HG03064 (cell line): ENCODE data around the gene TNNT1.

Experiments used
- ATAC-seq: cut with Tn5 transposase; IDR thresholded peaks from one replicate; pipeline ENCODE4 v1.9.1; 2021; ENCODE audit warnings: low read depth; ENCODE audit not compliant: unreplicated experiment

The TNNT1 gene

DNA sequence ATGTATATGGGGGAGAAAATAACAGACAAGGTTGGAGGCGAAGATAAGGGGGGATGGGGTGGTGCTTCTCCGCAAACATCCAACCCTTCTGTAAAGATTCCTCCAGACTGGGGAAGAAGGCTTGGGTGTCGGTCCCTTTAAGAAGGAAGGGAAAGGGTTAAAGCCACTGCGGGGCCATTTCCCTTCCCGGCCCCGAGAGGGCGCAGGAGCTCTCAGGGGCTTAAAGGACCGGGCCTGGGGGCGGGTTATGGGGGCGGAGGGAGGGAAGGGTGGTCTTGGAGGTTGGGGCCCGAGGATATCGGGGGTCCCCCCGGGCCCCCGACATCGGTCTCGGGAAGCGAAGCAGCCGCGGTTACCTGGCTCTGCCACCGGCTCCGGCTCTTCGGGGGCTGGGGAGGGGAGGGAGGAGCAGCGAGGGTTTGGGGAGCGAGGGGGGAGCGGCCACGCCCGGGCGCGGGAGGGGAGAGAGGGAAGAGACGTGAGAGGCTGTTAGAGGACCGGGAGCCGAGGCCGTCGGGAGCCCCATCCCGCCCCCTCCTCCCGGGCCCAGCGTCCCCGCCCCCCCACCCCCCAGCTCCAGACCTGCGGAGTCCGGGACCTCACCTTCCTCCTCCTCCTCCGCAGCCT is 2.8 kb downstream of the TNNT1 start:
- ATAC-seq = no peak

GRCh38 chr19:55145232-55145631 is 3.8 kb downstream of the TNNT1 start:
- ATAC-seq = no peak

GRCh38 chr19:55141696-55142095 is 7.3 kb downstream of the TNNT1 start:
- no peak for ATAC-seq

DNA sequence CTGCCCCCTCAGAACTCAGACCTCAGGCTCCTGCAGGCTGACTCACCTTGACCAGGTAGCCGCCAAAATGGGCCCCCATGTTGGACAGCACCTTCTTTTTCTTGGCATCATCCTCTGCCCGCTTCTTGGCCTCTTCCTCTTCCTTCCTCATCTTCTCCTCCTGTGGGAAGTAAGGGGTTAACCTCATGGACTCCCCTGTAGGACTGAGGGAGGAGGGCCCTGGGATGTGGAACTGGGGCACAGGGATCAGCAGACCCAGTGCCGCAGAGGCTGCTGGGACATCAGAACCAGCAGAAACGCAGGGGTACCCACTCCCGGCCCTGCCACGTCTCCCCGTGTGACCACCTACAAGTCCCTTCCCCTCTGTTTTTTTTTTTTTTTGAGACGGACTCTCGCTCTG is 11.1 kb downstream of the TNNT1 start:
- no peak for ATAC-seq

GRCh38 chr19:55136399-55137102 is 12.5 kb downstream of the TNNT1 start:
- ATAC-seq = no peak

DNA sequence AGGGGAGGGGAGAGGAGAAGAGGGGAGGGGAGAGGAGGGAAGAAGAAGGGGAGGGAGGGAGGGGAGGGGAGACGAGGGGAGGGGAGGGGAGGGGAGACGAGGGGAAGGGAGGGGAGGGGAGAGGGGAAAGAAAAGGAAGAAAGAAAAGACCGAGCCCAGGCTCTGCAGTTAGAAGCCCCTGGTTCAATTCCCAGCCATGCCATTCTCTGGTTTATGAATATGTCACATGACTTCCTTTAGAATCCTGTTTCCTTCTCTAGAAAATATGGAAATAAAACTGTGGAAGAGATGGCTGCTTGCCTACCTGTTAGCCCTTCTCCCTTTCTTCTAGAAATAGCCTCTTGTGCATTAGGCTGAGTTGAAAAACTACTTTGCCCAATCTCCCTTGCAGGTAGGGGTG is 14.3 kb downstream of the TNNT1 start:
- ATAC-seq = no peak

DNA sequence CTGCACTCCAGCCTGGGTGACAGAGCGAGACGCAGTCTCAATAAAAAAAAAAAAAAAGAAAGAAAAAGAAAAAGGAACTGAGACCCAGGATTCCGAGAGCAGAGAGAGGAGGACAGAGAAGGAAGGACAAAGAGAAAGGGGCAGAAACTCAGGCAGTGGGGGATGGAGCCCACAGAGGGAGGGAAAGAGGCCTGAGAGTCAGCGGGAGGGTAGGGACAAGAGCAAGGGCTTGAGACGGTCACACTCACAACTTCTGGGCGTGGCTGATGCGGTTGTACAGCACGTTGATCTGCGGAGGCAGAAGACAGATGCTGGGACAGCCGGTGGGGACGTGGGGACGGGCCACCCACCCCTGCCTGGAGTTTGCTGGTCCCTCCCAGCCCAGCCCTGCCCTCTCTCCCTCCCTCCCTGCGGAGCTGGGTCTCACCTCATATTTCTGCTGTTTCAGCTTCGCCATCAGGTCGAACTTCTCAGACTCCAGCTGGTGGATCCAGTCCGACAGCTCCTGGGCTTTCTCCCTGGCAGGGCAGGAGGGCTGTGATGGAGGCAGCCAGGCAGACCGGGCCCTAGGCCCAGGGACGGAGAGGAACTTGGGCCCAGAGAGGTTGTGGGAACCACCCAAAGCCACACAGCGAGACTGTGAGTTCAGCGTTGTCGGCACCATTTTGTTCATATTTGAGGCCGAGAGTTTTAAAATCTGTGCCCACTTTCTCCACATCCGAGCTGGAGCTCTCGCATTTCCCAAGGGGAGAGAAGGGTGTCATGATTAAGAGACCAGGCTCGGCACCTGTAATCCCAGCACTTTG is 15.2 kb downstream of the TNNT1 start:
- no peak for ATAC-seq

GRCh38 chr19:55132453-55133129 is 16.4 kb downstream of the TNNT1 start:
- no peak for ATAC-seq

DNA sequence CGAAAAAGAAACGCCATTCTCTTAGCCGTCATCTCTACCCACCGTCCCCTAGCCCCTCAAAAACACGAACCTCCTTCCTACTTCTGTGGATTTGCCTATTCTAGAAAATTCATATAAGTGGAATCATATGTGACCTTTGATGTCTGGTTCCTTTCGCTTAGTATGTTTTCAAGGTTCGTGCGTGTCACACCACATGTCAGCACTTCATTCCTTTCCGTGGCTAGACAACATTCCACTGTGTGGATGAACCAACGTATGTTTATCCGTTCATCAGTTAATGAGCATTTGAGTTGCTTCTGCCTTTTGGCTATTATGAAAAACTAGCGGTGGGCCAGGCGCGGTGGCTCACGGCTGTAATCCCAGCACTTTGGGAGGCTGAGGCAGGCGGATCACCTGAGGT is 17.6 kb downstream of the TNNT1 start:
- no peak for ATAC-seq

DNA sequence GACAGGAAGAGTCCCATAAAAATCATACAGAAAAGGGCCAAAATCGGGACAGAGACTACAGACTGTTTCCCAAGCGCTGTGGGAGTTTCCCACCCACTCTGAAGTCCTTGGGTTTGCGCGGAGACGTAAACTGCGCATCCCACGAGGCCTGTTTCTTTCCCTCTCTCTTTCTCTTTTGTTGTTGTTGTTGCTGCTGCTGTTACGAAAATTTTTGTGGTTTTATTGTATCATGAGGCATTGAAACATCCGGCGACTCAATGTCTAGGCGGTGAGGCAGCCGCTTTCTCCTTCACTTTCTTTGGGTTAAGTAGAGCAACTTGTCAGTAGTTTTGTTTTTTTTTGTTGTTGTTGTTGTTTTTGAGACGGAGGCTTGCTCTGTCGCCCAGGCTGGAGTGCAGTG is 30.0 kb downstream of the TNNT1 start:
- ATAC-seq = no peak

DNA sequence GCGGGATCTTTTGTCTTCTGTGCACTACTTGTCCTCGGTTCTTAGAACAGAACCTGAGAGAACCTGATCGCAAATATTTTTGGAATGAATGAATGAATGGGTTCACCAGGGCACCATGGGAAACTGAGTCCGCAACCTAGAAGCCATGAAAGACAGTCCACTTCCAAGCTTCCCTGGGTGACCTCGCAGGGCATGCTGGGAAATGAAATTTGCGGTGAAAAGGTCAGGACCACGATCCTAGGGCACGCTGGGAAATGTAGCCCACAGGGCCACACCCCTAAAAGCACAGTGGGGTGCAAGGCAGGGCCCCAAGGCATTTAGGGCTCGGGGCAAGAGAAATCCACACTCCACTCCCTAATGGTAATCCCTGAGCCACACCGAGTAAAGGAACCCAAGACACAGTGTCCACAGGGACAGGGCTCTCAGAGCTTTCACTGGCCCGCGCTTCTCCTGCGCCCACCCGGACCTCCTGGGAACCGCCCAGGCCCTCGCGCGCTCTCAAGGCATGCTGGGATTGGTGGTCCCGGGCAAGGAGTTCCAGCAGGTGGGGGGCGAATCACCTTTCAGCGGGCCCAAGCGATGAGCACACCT is 30.5 kb downstream of the TNNT1 start:
- ATAC-seq = no peak

GRCh38 chr19:55117663-55118391 is 31.2 kb downstream of the TNNT1 start:
- ATAC-seq = peak; percentile 62

GRCh38 chr19:55116859-55117662 is 31.9 kb downstream of the TNNT1 start, which contains the start of gene PPP1R12C:
TSS of gene PPP1R12C (minus strand) at chr19:55117637. CDS start at chr19:55117543, 94 bp downstream.
- peak; percentile 1 for ATAC-seq

DNA sequence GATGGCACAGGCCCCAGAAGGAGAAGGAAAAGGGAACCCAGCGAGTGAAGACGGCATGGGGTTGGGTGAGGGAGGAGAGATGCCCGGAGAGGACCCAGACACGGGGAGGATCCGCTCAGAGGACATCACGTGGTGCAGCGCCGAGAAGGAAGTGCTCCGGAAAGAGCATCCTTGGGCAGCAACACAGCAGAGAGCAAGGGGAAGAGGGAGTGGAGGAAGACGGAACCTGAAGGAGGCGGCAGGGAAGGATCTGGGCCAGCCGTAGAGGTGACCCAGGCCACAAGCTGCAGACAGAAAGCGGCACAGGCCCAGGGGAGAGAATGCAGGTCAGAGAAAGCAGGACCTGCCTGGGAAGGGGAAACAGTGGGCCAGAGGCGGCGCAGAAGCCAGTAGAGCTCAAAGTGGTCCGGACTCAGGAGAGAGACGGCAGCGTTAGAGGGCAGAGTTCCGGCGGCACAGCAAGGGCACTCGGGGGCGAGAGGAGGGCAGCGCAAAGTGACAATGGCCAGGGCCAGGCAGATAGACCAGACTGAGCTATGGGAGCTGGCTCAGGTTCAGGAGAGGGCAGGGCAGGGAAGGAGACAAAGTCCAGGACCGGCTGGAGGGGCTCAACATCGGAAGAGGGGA is 32.7 kb downstream of the TNNT1 start:
- no peak for ATAC-seq

DNA sequence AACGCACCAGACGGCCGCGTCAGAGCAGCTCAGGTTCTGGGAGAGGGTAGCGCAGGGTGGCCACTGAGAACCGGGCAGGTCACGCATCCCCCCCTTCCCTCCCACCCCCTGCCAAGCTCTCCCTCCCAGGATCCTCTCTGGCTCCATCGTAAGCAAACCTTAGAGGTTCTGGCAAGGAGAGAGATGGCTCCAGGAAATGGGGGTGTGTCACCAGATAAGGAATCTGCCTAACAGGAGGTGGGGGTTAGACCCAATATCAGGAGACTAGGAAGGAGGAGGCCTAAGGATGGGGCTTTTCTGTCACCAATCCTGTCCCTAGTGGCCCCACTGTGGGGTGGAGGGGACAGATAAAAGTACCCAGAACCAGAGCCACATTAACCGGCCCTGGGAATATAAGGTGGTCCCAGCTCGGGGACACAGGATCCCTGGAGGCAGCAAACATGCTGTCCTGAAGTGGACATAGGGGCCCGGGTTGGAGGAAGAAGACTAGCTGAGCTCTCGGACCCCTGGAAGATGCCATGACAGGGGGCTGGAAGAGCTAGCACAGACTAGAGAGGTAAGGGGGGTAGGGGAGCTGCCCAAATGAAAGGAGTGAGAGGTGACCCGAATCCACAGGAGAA is 33.5 kb downstream of the TNNT1 start:
- ATAC-seq = no peak

- ATAC-seq = no peak
These were observed 34.4 kb downstream of the TNNT1 start for GRCh38 chr19:55114566-55115145.

GRCh38 chr19:55113570-55114039 is 35.4 kb downstream of the TNNT1 start:
- no peak for ATAC-seq
